Fibroblast of mammary gland (primary cell): ENCODE data around the gene CAVIN4.
A peak's percentile ranks its signal among the peaks of the same experiment; 100 is the strongest.

Experiments used
- DNase-seq: peaks from one replicate; pipeline ENCODE4 v3.0.0-alpha.2; 2010; ENCODE audit warnings: low read depth
- H3K4me3 ChIP-seq: 2 replicates; pipeline ENCODE4 v1.5.1; 2011; ENCODE audit warnings: low read depth, mild to moderate bottlenecking, low read length, moderate library complexity; ENCODE audit not compliant: control insufficient read depth
- CTCF ChIP-seq: conservative IDR thresholded peaks from 2 replicates; pipeline ENCODE4 v1.5.1; 2011; ENCODE audit warnings: low read depth, low read length, inconsistent platforms; ENCODE audit not compliant: control insufficient read depth, insufficient read depth

The CAVIN4 gene

GRCh38 chr9:100557053-100557452, 20.8 kb upstream of the CAVIN4 start:
- no peak overlapping the region for H3K4me3 ChIP-seq
- DNase-seq, result no peak
- no peak for TF ChIP-seq CTCF

GRCh38 chr9:100561256-100561655, 16.6 kb upstream of the CAVIN4 start:
- no peak for TF ChIP-seq CTCF
- no peak overlapping the region for H3K4me3 ChIP-seq
- DNase-seq, result no peak

- no peak for DNase-seq
- TF ChIP-seq CTCF, result no peak
- no peak overlapping the region for H3K4me3 ChIP-seq
These were observed 10.0 kb upstream of the CAVIN4 start for GRCh38 chr9:100567856-100568255.

GRCh38 chr9:100573655-100574260, 4.1 kb upstream of the CAVIN4 start:
- TF ChIP-seq CTCF, result no peak
- DNase-seq, result peak; percentile 22
- no peak overlapping the region for H3K4me3 ChIP-seq

- H3K4me3 ChIP-seq, result no peak overlapping the region
- DNase-seq, result no peak
- TF ChIP-seq CTCF, result no peak
These were observed 2.9 kb upstream of the CAVIN4 start for GRCh38 chr9:100575006-100575405.

GRCh38 chr9:100575765-100576386, 2.0 kb upstream of the CAVIN4 start:
- TF ChIP-seq CTCF, result no peak
- peak; percentile 57 for DNase-seq
- no peak overlapping the region for H3K4me3 ChIP-seq

GRCh38 chr9:100578610-100579009, 731 bp downstream of the CAVIN4 start:
- no peak for DNase-seq
- TF ChIP-seq CTCF, result no peak
- H3K4me3 ChIP-seq, result no peak overlapping the region
